ENCODE results near the gene MAS1.

The MAS1 gene

GRCh38 chr6:159865226-159865920, 25.4 kb upstream of the MAS1 start:
- TF ChIP-seq POU2F2 (IDR thresholded peaks at IDR 0.05; ENCODE audit: low read depth, low read length): no peak
- DNase-seq (ENCODE audit: insufficient read length, low spot score) (no peak), FAIRE-seq (peak; percentile 33)

GRCh38 chr6:159866286-159867247, 24.2 kb upstream of the MAS1 start:
- no peak for TF ChIP-seq POLR2AphosphoS5 (IDR thresholded peaks at IDR 0.05; ENCODE audit: low read depth, low read length)
- no peak for TF ChIP-seq POU2F2 (IDR thresholded peaks at IDR 0.05; ENCODE audit: low read depth, low read length)
- no peak for TF ChIP-seq TAF1 (IDR thresholded peaks at IDR 0.05; ENCODE audit: low read depth, low read length)
- no peak for TF ChIP-seq POLR2A (IDR thresholded peaks at IDR 0.05; ENCODE audit: low read depth, low read length)
- TF ChIP-seq PAX5 (IDR thresholded peaks at IDR 0.05; ENCODE audit: insufficient read depth, low read length, severe bottlenecking): no peak
- TF ChIP-seq SPI1 (IDR thresholded peaks at IDR 0.05; ENCODE audit: low read depth, low read length): no peak
- FAIRE-seq (no peak), DNase-seq (ENCODE audit: insufficient read length, low spot score) (no peak)

DNA sequence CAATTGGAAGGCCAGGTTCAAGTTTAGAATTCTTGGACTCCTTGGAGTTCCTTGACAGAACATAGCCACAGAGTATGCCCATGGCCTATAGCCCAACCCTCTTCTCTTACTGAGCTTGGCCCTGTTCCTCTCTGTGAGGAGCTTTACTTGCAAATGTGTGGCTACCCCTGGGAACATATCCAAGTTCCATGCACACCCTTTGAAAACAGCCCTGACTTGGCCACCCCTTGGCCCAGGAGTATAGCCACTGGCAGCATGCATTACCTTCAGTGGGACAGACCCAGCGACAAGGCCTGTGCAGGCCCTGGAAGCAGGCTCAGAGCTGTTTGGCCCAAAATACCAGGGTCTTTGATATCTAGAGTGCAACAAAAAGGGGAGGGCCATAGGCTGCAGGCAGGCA, 19.5 kb upstream of the MAS1 start:
- DNase-seq (ENCODE audit: insufficient read length, low spot score): no peak
- TF ChIP-seq TAF1 (IDR thresholded peaks at IDR 0.05; ENCODE audit: low read depth, low read length): no peak
- no peak for TF ChIP-seq SPI1 (IDR thresholded peaks at IDR 0.05; ENCODE audit: low read depth, low read length)
- TF ChIP-seq POLR2A (IDR thresholded peaks at IDR 0.05; ENCODE audit: low read depth, low read length): no peak
- no peak for TF ChIP-seq PAX5 (IDR thresholded peaks at IDR 0.05; ENCODE audit: insufficient read depth, low read length, severe bottlenecking)
- no peak for TF ChIP-seq POLR2AphosphoS5 (IDR thresholded peaks at IDR 0.05; ENCODE audit: low read depth, low read length)
- no peak for FAIRE-seq

DNA sequence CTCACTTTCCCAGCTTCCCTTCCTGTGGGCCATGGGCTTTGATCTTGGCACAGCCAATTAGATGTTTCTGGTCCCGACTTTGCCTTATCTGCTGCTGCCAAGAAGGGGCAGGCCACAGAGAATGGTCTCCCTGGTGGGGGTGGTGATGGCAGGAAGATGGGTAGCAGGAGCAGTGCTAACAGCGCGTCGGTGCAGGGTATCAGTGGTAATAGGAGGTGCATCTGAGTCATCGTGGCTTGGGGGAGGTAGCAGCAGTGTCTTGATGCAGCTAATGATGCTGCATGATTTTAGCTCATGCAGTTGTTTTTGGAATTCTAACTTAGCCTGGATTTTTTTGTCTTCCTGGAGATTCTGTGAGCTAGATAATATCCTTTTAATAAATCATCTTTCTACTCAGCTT, 18.9 kb upstream of the MAS1 start:
- no peak for TF ChIP-seq PAX5 (IDR thresholded peaks at IDR 0.05; ENCODE audit: insufficient read depth, low read length, severe bottlenecking)
- TF ChIP-seq POU2F2 (IDR thresholded peaks at IDR 0.05; ENCODE audit: low read depth, low read length): no peak
- no peak for TF ChIP-seq POLR2AphosphoS5 (IDR thresholded peaks at IDR 0.05; ENCODE audit: low read depth, low read length)
- DNase-seq (ENCODE audit: insufficient read length, low spot score): no peak
- no peak for FAIRE-seq

- DNase-seq (ENCODE audit: insufficient read length, low spot score) (no peak), FAIRE-seq (no peak)
Observed at GRCh38 chr6:159874435-159874834, 16.4 kb upstream of the MAS1 start.

GRCh38 chr6:159875194-159875593, 15.6 kb upstream of the MAS1 start:
- no peak for DNase-seq (ENCODE audit: insufficient read length, low spot score)
- TF ChIP-seq SPI1 (IDR thresholded peaks at IDR 0.05; ENCODE audit: low read depth, low read length): no peak
- TF ChIP-seq TAF1 (IDR thresholded peaks at IDR 0.05; ENCODE audit: low read depth, low read length): no peak
- no peak for TF ChIP-seq PAX5 (IDR thresholded peaks at IDR 0.05; ENCODE audit: insufficient read depth, low read length, severe bottlenecking)
- no peak for TF ChIP-seq POLR2AphosphoS5 (IDR thresholded peaks at IDR 0.05; ENCODE audit: low read depth, low read length)
- TF ChIP-seq POU2F2 (IDR thresholded peaks at IDR 0.05; ENCODE audit: low read depth, low read length): no peak
- no peak for TF ChIP-seq POLR2A (IDR thresholded peaks at IDR 0.05; ENCODE audit: low read depth, low read length)
- no peak for FAIRE-seq

More at GRCh38 chr6:159874435-159874834, 16.4 kb upstream of the MAS1 start:
- TF ChIP-seq POLR2A (IDR thresholded peaks at IDR 0.05; ENCODE audit: low read depth, low read length) (no peak), SPI1 (IDR thresholded peaks at IDR 0.05; ENCODE audit: low read depth, low read length) (no peak), PAX5 (IDR thresholded peaks at IDR 0.05; ENCODE audit: insufficient read depth, low read length, severe bottlenecking) (no peak), POLR2AphosphoS5 (IDR thresholded peaks at IDR 0.05; ENCODE audit: low read depth, low read length) (no peak), POU2F2 (IDR thresholded peaks at IDR 0.05; ENCODE audit: low read depth, low read length) (no peak), TAF1 (IDR thresholded peaks at IDR 0.05; ENCODE audit: low read depth, low read length) (no peak)

- TF ChIP-seq SPI1 (IDR thresholded peaks at IDR 0.05; ENCODE audit: low read depth, low read length) (no peak), POLR2A (IDR thresholded peaks at IDR 0.05; ENCODE audit: low read depth, low read length) (no peak), TAF1 (IDR thresholded peaks at IDR 0.05; ENCODE audit: low read depth, low read length) (no peak), POU2F2 (IDR thresholded peaks at IDR 0.05; ENCODE audit: low read depth, low read length) (no peak), PAX5 (IDR thresholded peaks at IDR 0.05; ENCODE audit: insufficient read depth, low read length, severe bottlenecking) (no peak), POLR2AphosphoS5 (IDR thresholded peaks at IDR 0.05; ENCODE audit: low read depth, low read length) (no peak)
- FAIRE-seq (no peak), DNase-seq (ENCODE audit: insufficient read length, low spot score) (no peak)
Observed at GRCh38 chr6:159876242-159876641, 14.5 kb upstream of the MAS1 start.

- DNase-seq (ENCODE audit: insufficient read length, low spot score) (no peak), FAIRE-seq (no peak)
- TF ChIP-seq SPI1 (IDR thresholded peaks at IDR 0.05; ENCODE audit: low read depth, low read length) (no peak), TAF1 (IDR thresholded peaks at IDR 0.05; ENCODE audit: low read depth, low read length) (no peak), PAX5 (IDR thresholded peaks at IDR 0.05; ENCODE audit: insufficient read depth, low read length, severe bottlenecking) (no peak), POLR2A (IDR thresholded peaks at IDR 0.05; ENCODE audit: low read depth, low read length) (no peak)
Observed at GRCh38 chr6:159877256-159877808, 13.5 kb upstream of the MAS1 start.

GRCh38 chr6:159878341-159878740, 12.4 kb upstream of the MAS1 start:
- DNase-seq (ENCODE audit: insufficient read length, low spot score) (no peak), FAIRE-seq (no peak)
- TF ChIP-seq POLR2AphosphoS5 (IDR thresholded peaks at IDR 0.05; ENCODE audit: low read depth, low read length): no peak
- no peak for TF ChIP-seq PAX5 (IDR thresholded peaks at IDR 0.05; ENCODE audit: insufficient read depth, low read length, severe bottlenecking)
- TF ChIP-seq SPI1 (IDR thresholded peaks at IDR 0.05; ENCODE audit: low read depth, low read length): no peak
- no peak for TF ChIP-seq POLR2A (IDR thresholded peaks at IDR 0.05; ENCODE audit: low read depth, low read length)
- no peak for TF ChIP-seq TAF1 (IDR thresholded peaks at IDR 0.05; ENCODE audit: low read depth, low read length)
- no peak for TF ChIP-seq POU2F2 (IDR thresholded peaks at IDR 0.05; ENCODE audit: low read depth, low read length)

Measured in GM12891 (cell line).